K562 (cell line): ENCODE measurements around the gene CERS5. TPM values are rescaled to one million over a fixed set of nuclear protein-coding genes. Genes with fewer than 3 reads are reported as not detected.

Experiments
- ATAC-seq: fragments of 200-7000 bp; cut with Tn5 transposase; 3 replicates; pipeline ENCODE4 v1.9.1; 2020; ENCODE audit warnings: moderate library complexity
- BruUV-seq: library from RNA; stranded (reverse); fragments of 400-500 nt; replicated peaks from 2 replicates; lab custom pipeline; 2021; lab: Mats Ljungman, UMichigan
- CTCF ChIA-PET: fragments of 300-600 bp; formaldehyde crosslinking; extraction: SDS; loops from one replicate; lab custom pipeline; 2021; ENCODE audit warnings: low intra/inter-chr PET ratio; lab: Yijun Ruan, JAX
- POLR2A ChIA-PET: fragments of 300-600, 350-650 bp; sonication (Branson Sonifier 250); formaldehyde crosslinking; extraction: SDS; loops from one replicate; lab custom pipeline; 2021; ENCODE audit warnings: antibody characterized with exemption, inconsistent platforms; lab: Yijun Ruan, JAX
- DNase-seq, 4 experiments: peaks; one replicate each; pipeline versions ENCODE4 v3.0.0 to v3.0.0-alpha.2; 2011 to 2018; ENCODE audit warnings: low spot score in 3 of 4, mixed read lengths in 3 of 4; ENCODE audit errors: extremely low read depth in 1 of 4
- FAIRE-seq: peaks from 2 replicates; lab custom pipeline; 2011; peaks lifted over from hg19 to GRCh38; lab: Jason Lieb, UNC
- H2AFZ ChIP-seq: 2 replicates; pipeline ENCODE4 v1.6.0; 2011; ENCODE audit warnings: low read depth, low read length, control low read depth, inconsistent platforms
- H3K27ac ChIP-seq: fragments of 200-600 bp; 3 replicates; pipeline ENCODE4 v1.8.0; 2011; ENCODE audit warnings: low read depth, mild to moderate bottlenecking, control low read depth, inconsistent platforms, low read length, moderate library complexity, mixed read lengths; ENCODE audit errors: extremely low read depth
- H3K27me3 ChIP-seq, 2 experiments: fragments of 300-600 bp in 1 of 2; 2 replicates in 1 of 2; 3 replicates in 1 of 2; pipeline versions ENCODE4 v1.6.0 to v1.8.0; 2011; ENCODE audit warnings: inconsistent platforms in 2 of 2, low read length in 2 of 2, mild to moderate bottlenecking in 1 of 2, mixed read lengths in 1 of 2, moderate library complexity in 1 of 2; ENCODE audit not compliant: control insufficient read depth in 2 of 2, insufficient read depth in 2 of 2
- H3K36me3 ChIP-seq: fragments of 300-600 bp; 3 replicates; pipeline ENCODE4 v1.8.0; 2011; ENCODE audit warnings: mild to moderate bottlenecking, low read length, inconsistent platforms; ENCODE audit not compliant: control insufficient read depth, insufficient read depth
- H3K4me1 ChIP-seq, 2 experiments: fragments of 200-600 bp in 1 of 2; replicated peaks in 1 of 2; 2 replicates in 1 of 2; 3 replicates in 1 of 2; pipeline versions ENCODE4 v1.5.1 to v1.8.0; 2011; ENCODE audit warnings: inconsistent platforms in 2 of 2, low read length in 2 of 2, mild to moderate bottlenecking in 1 of 2, mixed read lengths in 1 of 2, moderate library complexity in 1 of 2; ENCODE audit not compliant: control insufficient read depth in 2 of 2, insufficient read depth in 2 of 2
- H3K4me2 ChIP-seq: 2 replicates; pipeline ENCODE4 v1.6.1; 2011; ENCODE audit warnings: low read length, control low read depth, inconsistent platforms, mixed read lengths; ENCODE audit not compliant: insufficient read depth
- H3K4me3 ChIP-seq: fragments of 200-600 bp; sonication (generic), shearing (Covaris generic); 2 replicates; pipeline ENCODE4 v1.5.1; 2016; ENCODE audit warnings: control low read depth, inconsistent platforms
- H3K79me2 ChIP-seq: fragments of 200-600 bp; 3 replicates; pipeline ENCODE4 v1.8.0; 2011; ENCODE audit warnings: low read length, inconsistent platforms; ENCODE audit not compliant: control insufficient read depth, insufficient read depth
- H3K9ac ChIP-seq, 2 experiments: 2 replicates each; pipeline versions ENCODE4 v1.6.0 to v1.6.1; 2011; ENCODE audit warnings: low read depth in 2 of 2, low read length in 2 of 2, control low read depth in 1 of 2, inconsistent platforms in 1 of 2, mild to moderate bottlenecking in 1 of 2, mixed read lengths in 1 of 2; ENCODE audit not compliant: insufficient read depth in 1 of 2
- H3K9me1 ChIP-seq: one replicate; pipeline ENCODE4 v1.6.0; 2011; ENCODE audit warnings: inconsistent platforms, mild to moderate bottlenecking, low read length, moderate library complexity; ENCODE audit not compliant: control insufficient read depth, insufficient read depth
- H3K9me3 ChIP-seq: replicated peaks from 2 replicates; pipeline ENCODE4 v1.5.1; 2011; ENCODE audit warnings: low read depth, low read length, inconsistent platforms; ENCODE audit not compliant: control insufficient read depth, insufficient read depth
- H4K20me1 ChIP-seq: replicated peaks from 2 replicates; pipeline ENCODE4 v1.6.1; 2011; ENCODE audit warnings: low read length, inconsistent platforms, mixed read lengths; ENCODE audit not compliant: control insufficient read depth, insufficient read depth
- CREB3 ChIP-seq: fragments of 450-650 bp; conservative IDR thresholded peaks from 2 replicates; pipeline ENCODE4 v1.6.1; 2016; ENCODE audit warnings: missing genetic modification characterization, low read depth, mild to moderate bottlenecking, missing compliant biosample characterization, moderate library complexity
- HMGXB4 ChIP-seq: sonication (generic); formaldehyde crosslinking; IDR thresholded peaks from 2 replicates; pipeline ENCODE4 v1.8.1; 2023; ENCODE audit warnings: mild to moderate bottlenecking, missing genetic modification reagents
- TGIF2 ChIP-seq: sonication (generic); formaldehyde crosslinking; IDR thresholded peaks from 2 replicates; pipeline ENCODE4 v1.8.1; 2022; ENCODE audit warnings: mild to moderate bottlenecking, missing genetic modification reagents, moderate library complexity
- TRIM24 ChIP-seq, 2 experiments: fragments of 450-650 bp; IDR thresholded peaks; 2 replicates each; pipeline ENCODE4 v1.6.1; 2016
- ZBTB33 ChIP-seq: sonication (generic); formaldehyde crosslinking; IDR thresholded peaks from 2 replicates; pipeline ENCODE4 v1.8.1; 2023; ENCODE audit warnings: mild to moderate bottlenecking, missing genetic modification reagents
- ZNF778 ChIP-seq: fragments of 450-650 bp; formaldehyde crosslinking; IDR thresholded peaks from 2 replicates; pipeline ENCODE4 v1.4.0; 2020; ENCODE audit warnings: mild to moderate bottlenecking, moderate library complexity
- WGBS: fragments of 100-300 bp; shearing (Covaris generic); methylation state at CpG from one replicate; pipeline ENCODE4 v1.1.6; 2016; ENCODE audit warnings: low coverage, mixed read lengths; ENCODE audit not compliant: insufficient coverage; ENCODE audit errors: missing lambda C conversion rate; 5-methylcytosine and 5-hydroxymethylcytosine counted together
- in situ Hi-C: fragments of 300-500 bp; cut with MboI; formaldehyde crosslinking; loops from 4 replicates; pipeline ENCODE4 v1.15.0; 2018; ENCODE audit warnings: inconsistent platforms, mixed read lengths
- intact Hi-C: fragments of 100-400 bp; cut with micrococcal nuclease; formaldehyde crosslinking; loops from 2 replicates; pipeline ENCODE4 v1.14.2; 2022
- polyA plus RNA-seq, 8 experiments: library from polyadenylated mRNA; depleted of rRNA in 4 of 8; stranded (reverse) in 5 of 8; unstranded in 3 of 8; fragments of >200 nt; fragmentation: Nextera tagmentation in 2 of 8; fragmentation: Illumina TruSeq in 1 of 8; extraction: Ambion mirVana in 2 of 8; extraction: Trizol in 1 of 8; gene quantifications; 2 replicates each; pipeline versions ENCODE4 v1.2.1 to v1.2.3, GENCODE V29; 2011 to 2014; ENCODE audit warnings: inconsistent platforms in 1 of 8, missing spikeins in 1 of 8
- total RNA-seq, 7 experiments: library from RNA; depleted of rRNA in 6 of 7; stranded (reverse); fragments of >200 nt in 6 of 7; fragmentation: Illumina TruSeq in 2 of 7; extraction: Trizol in 2 of 7; gene quantifications; 2 replicates each; pipeline versions ENCODE4 v1.2.1 to v1.2.3, GENCODE V29; 2011 to 2021; ENCODE audit warnings: low replicate concordance in 1 of 7

The CERS5 gene
- total and polyA plus RNA-seq, 9 of the 15 experiments (the other 6 are each of a cell fraction or from before 2014, with no cell fraction given) = 6.1 to 47.5 (median 17.8) TPM

- FAIRE-seq (peak; percentile 23), ATAC-seq (no peak), DNase-seq (no peak)
- H2AFZ ChIP-seq = no peak overlapping the region
- CTCF ChIA-PET = no interaction called here
- no peak overlapping the region for H3K27ac ChIP-seq
- H3K79me2 ChIP-seq = peaks cover 10% of the 10 kb centered on the region
- H3K9me3 ChIP-seq = no peaks in the 10 kb centered on the region
- H3K4me1 ChIP-seq = peaks cover 10 to 21% of the 10 kb centered on the region in 2 experiments; a peak in 4 of 5 replicates
- H4K20me1 ChIP-seq = peaks cover 5% of the 10 kb centered on the region
- POLR2A ChIA-PET = interaction anchor here (0.6 to 1.2 kb wide), 5 partner anchors 103 to 849 kb away, joined by 3 to 4 read pairs (median 3); partner anchors contain the start of gene BCDIN3D
- no peak overlapping the region; a peak in 1 of 4 replicates for H3K9ac ChIP-seq
- in situ Hi-C loops = loop anchor here (5.0 kb wide), 1 partner anchor 95 kb away; no protein-coding TSS in a partner anchor
- no TSS peak for BruUV-seq
- WGBS = 52% methylated on average over 7 of the region's 7 CpGs
- no peaks in the 10 kb centered on the region for H3K9me1 ChIP-seq
- no peak overlapping the region for H3K4me3 ChIP-seq
- no peaks in the 10 kb centered on the region for H3K27me3 ChIP-seq
- TF ChIP-seq TRIM24 (IDR thresholded peaks at IDR 0.05) (no peak), TGIF2 (CRISPR knock-in tag) (no peak), ZBTB33 (CRISPR knock-in tag) (peak; percentile 64; the same call in 1 of the 2 replicates), ZNF778 (CRISPR knock-in tag) (no peak), CREB3 (tag) (no peak), HMGXB4 (CRISPR knock-in tag) (no peak)
- TF ChIP-seq, all 486 proteins: peak for 1
- Histone ChIP-seq H3K4me2 (no peak overlapping the region), H3K36me3 (peaks cover 18% of the 10 kb centered on the region; the same call in 2 of the 3 replicates)
- intact Hi-C loops = no loop called here
Observed at GRCh38 chr12:50082644-50083043, 84.5 kb downstream of the CERS5 start.
